ENCODE measurements around the gene SLC5A9.

DNA sequence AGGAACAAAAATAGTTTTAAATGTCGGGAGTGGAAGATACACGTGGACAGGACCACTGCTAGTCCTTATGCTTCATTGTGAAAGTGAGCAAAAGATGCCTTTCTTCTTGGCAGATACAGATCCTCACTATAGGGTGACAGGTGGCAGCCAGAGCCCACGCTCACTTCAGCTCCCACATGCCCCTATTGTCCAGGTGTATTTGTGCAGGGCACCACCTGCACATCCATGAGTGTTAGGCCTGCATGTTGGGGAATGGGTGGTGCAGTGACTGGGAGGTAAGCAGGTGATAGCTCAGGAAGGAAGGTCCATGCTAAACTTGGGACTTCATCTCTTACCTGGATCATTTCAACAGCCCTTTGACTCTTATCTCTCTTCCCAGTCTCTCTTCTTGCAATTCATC is 27.4 kb downstream of the SLC5A9 start:
- no peak for TF ChIP-seq POLR2A (IDR thresholded peaks at IDR 0.05)
- TF ChIP-seq, protein P1, sequence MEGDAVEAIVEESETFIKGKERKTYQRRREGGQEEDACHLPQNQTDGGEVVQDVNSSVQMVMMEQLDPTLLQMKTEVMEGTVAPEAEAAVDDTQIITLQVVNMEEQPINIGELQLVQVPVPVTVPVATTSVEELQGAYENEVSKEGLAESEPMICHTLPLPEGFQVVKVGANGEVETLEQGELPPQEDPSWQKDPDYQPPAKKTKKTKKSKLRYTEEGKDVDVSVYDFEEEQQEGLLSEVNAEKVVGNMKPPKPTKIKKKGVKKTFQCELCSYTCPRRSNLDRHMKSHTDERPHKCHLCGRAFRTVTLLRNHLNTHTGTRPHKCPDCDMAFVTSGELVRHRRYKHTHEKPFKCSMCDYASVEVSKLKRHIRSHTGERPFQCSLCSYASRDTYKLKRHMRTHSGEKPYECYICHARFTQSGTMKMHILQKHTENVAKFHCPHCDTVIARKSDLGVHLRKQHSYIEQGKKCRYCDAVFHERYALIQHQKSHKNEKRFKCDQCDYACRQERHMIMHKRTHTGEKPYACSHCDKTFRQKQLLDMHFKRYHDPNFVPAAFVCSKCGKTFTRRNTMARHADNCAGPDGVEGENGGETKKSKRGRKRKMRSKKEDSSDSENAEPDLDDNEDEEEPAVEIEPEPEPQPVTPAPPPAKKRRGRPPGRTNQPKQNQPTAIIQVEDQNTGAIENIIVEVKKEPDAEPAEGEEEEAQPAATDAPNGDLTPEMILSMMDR (IDR thresholded peaks at IDR 0.05): no peak

All from testis (tissue), 2 donors.